ENCODE data around the gene HSH2D. TPM values are rescaled to one million over a fixed set of nuclear protein-coding genes. Genes with fewer than 3 reads are reported as not detected.

Gene HSH2D
- total and polyA plus RNA-seq, 9 of the 15 experiments (the other 6 are each of a cell fraction or from before 2014, with no cell fraction given), result 0.03 to 1.1 (median 0.35) TPM; not detected in 1

DNA sequence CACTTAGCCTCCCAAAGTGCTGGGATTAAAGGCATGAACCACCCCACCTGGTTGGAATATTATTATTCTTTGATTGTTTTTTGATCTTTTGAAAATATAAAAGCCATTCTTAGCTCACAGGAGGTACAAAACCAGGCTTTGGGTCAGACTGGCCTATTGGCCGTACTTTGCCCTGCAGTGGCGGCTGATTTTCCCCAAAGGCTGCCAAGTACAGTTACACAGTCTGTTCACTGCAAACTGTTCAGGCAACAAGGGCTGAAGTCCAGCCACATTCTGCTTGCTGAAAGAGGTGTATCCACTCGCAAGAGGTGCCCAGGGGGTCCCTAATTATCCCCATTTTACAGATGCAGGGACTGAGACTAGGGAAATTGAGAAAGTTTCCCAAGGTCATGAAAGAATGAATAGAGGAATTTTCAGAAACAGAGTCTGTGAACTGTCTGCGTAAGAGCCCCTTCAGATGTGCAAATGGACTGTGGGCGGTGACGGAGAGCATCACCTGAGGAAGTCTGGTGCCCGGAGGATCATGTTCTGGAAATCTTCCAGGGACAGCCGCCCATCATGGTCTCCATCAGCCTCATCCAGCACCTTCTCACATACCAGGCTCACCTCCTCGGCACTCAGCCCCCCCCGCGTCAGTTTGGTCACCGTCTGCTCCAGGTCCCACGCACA, 20.9 kb downstream of the HSH2D start (continued):
- no peak for TF ChIP-seq RBM15 (IDR thresholded peaks at IDR 0.05; ENCODE audit: insufficient read depth, low read length)
- TF ChIP-seq, protein P1, sequence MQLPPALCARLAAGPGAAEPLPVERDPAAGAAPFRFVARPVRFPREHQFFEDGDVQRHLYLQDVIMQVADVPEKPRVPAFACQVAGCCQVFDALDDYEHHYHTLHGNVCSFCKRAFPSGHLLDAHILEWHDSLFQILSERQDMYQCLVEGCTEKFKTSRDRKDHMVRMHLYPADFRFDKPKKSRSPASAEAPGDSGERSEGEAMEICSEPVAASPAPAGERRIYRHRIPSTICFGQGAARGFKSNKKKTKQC (CRISPR knock-in tag; IDR thresholded peaks at IDR 0.05), result no peak
- TF ChIP-seq RBM25 (IDR thresholded peaks at IDR 0.05; ENCODE audit: low read depth, low read length, severe bottlenecking), result peak; percentile 51
- TF ChIP-seq, protein P2, sequence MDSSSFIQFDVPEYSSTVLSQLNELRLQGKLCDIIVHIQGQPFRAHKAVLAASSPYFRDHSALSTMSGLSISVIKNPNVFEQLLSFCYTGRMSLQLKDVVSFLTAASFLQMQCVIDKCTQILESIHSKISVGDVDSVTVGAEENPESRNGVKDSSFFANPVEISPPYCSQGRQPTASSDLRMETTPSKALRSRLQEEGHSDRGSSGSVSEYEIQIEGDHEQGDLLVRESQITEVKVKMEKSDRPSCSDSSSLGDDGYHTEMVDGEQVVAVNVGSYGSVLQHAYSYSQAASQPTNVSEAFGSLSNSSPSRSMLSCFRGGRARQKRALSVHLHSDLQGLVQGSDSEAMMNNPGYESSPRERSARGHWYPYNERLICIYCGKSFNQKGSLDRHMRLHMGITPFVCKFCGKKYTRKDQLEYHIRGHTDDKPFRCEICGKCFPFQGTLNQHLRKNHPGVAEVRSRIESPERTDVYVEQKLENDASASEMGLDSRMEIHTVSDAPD (CRISPR knock-in tag; IDR thresholded peaks at IDR 0.05), result no peak
- no peak for TF ChIP-seq HNRNPLL (IDR thresholded peaks at IDR 0.05; ENCODE audit: low read depth, low read length, poor library complexity, severe bottlenecking)

DNA sequence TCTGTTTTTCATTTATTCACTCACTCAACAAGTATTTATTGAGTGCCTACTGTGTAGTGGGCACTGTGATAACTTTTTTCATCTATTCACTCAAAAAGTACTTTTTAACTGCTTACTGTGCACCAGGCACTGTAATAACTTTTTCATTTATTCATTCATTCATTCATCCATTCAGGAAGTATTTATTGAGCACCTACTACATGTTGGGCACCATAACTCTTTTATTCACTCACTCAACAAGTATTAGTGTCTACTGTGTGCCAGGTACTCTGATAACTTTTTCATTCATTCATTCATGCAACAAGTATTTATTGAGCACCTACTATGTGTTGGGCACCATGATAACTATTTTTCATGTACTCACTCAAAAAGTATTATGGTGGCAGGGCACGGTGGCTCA, 22.9 kb downstream of the HSH2D start:
- no peak for ATAC-seq
- no peaks in the 10 kb centered on the region for H3K79me2 ChIP-seq (ENCODE audit: control insufficient read depth, insufficient read depth, low read length)
- no TSS peak for BruUV-seq (replicated peaks)
- no peaks in the 10 kb centered on the region for H3K36me3 ChIP-seq (ENCODE audit: control insufficient read depth, insufficient read depth, low read length)
- no peaks in the 10 kb centered on the region; a peak in 1 of 5 replicates for H3K4me1 ChIP-seq (replicated peaks in 1 of 2; ENCODE audit: control insufficient read depth in 2 of 2, insufficient read depth in 2 of 2, low read length in 2 of 2)
- H3K27ac ChIP-seq (ENCODE audit: extremely low read depth, low read depth, low read length), result no peak overlapping the region
- in situ Hi-C loops (cut with MboI) (no loop called here), intact Hi-C loops (cut with micrococcal nuclease) (no loop called here)
- no peak for FAIRE-seq
- WGBS (ENCODE audit: insufficient coverage, low coverage, missing lambda C conversion rate), result 44% methylated on average over 1 of the region's 1 CpG
- H4K20me1 ChIP-seq (replicated peaks; ENCODE audit: control insufficient read depth, insufficient read depth, low read length), result no peaks in the 10 kb centered on the region
- no peak overlapping the region for H3K4me2 ChIP-seq (ENCODE audit: insufficient read depth, low read length)
- no peak overlapping the region for H3K4me3 ChIP-seq
- H2AFZ ChIP-seq (ENCODE audit: low read depth, low read length), result no peak overlapping the region
- H3K9ac ChIP-seq (ENCODE audit: insufficient read depth in 1 of 2, low read depth in 2 of 2, low read length in 2 of 2), result no peak overlapping the region
- H3K9me3 ChIP-seq (replicated peaks; ENCODE audit: control insufficient read depth, insufficient read depth, low read depth, low read length), result peaks cover 3% of the 10 kb centered on the region; the same call in 1 of the 2 replicates
- ChIA-PET CTCF (ENCODE audit: low intra/inter-chr PET ratio) (no interaction called here), POLR2A (no interaction called here)
- no peaks in the 10 kb centered on the region; a peak in 1 of 5 replicates for H3K27me3 ChIP-seq (ENCODE audit: control insufficient read depth in 2 of 2, insufficient read depth in 2 of 2, low read length in 2 of 2)
- H3K9me1 ChIP-seq (ENCODE audit: control insufficient read depth, insufficient read depth, low read length), result no peaks in the 10 kb centered on the region
- DNase-seq (ENCODE audit: extremely low read depth in 1 of 4, low spot score in 3 of 4), result no peak
- TF ChIP-seq FOXJ3 (CRISPR knock-in tag; IDR thresholded peaks at IDR 0.05), result no peak
- peak; percentile 31; the same call in 1 of the 2 replicates for TF ChIP-seq ZKSCAN1 (IDR thresholded peaks at IDR 0.05; ENCODE audit: low read depth, low read length)
- TF ChIP-seq SAP30 (IDR thresholded peaks at IDR 0.05; ENCODE audit: borderline replicate concordance, insufficient read depth, low read depth, low read length, poor library complexity, severe bottlenecking), result no peak
- TF ChIP-seq ATF1 (CRISPR knock-in tag; IDR thresholded peaks at IDR 0.05), result no peak
- no peak for TF ChIP-seq ATF1 (tag; IDR thresholded peaks at IDR 0.05)
- TF ChIP-seq PRDM10 (IDR thresholded peaks at IDR 0.05; ENCODE audit: partially characterized antibody), result no peak
- TF ChIP-seq, protein P3, sequence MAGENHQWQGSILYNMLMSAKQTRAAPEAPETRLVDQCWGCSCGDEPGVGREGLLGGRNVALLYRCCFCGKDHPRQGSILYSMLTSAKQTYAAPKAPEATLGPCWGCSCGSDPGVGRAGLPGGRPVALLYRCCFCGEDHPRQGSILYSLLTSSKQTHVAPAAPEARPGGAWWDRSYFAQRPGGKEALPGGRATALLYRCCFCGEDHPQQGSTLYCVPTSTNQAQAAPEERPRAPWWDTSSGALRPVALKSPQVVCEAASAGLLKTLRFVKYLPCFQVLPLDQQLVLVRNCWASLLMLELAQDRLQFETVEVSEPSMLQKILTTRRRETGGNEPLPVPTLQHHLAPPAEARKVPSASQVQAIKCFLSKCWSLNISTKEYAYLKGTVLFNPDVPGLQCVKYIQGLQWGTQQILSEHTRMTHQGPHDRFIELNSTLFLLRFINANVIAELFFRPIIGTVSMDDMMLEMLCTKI (IDR thresholded peaks at IDR 0.05; ENCODE audit: partially characterized antibody), result no peak
- no peak for TF ChIP-seq STAT5A (IDR thresholded peaks at IDR 0.05; ENCODE audit: borderline replicate concordance, low read length)
- no peak for TF ChIP-seq HNRNPLL (IDR thresholded peaks at IDR 0.05; ENCODE audit: low read depth, low read length, poor library complexity, severe bottlenecking)

All from K562 (cell line).